ENCODE measurements around the gene CYP4X1. TPM values are rescaled to one million over a fixed set of nuclear protein-coding genes. Genes with fewer than 3 reads are reported as not detected.

Gene CYP4X1
- total RNA-seq, 1 experiment from 2014 or later: not detected

GRCh38 chr1:46983166-46983829, 40.2 kb upstream of the CYP4X1 start:
- DNase-seq (ENCODE audit: low read depth, low spot score) (no peak), ATAC-seq (no peak)
- Histone ChIP-seq H3K27ac (ENCODE audit: low read depth, low read length) (no peak overlapping the region), H3K4me2 (ENCODE audit: low read length) (no peak overlapping the region), H3K79me2 (ENCODE audit: insufficient read depth, low read length) (no peaks in the 10 kb centered on the region), H3K9ac (ENCODE audit: low read length) (no peak overlapping the region), H4K20me1 (ENCODE audit: insufficient read depth) (no peaks in the 10 kb centered on the region), H3K27me3 (ENCODE audit: insufficient read depth, low read length) (peaks cover 27% of the 10 kb centered on the region; the same call in 1 of the 2 replicates), H3K36me3 (ENCODE audit: control insufficient read depth in 1 of 2, insufficient read depth in 2 of 2, low read length in 2 of 2) (no peaks in the 10 kb centered on the region), H2AFZ (ENCODE audit: low read depth, low read length, poor library complexity, severe bottlenecking) (no peak overlapping the region), H3K4me3 (replicated peaks in 1 of 2; ENCODE audit: low read depth in 1 of 2, low read length in 2 of 2) (no peak overlapping the region), H3K9me3 (ENCODE audit: control insufficient read depth in 1 of 2, insufficient read depth in 1 of 2, low read depth in 1 of 2, low read length in 2 of 2) (no peaks in the 10 kb centered on the region), H3K4me1 (ENCODE audit: control insufficient read depth in 1 of 2, insufficient read depth in 2 of 2, low read length in 2 of 2) (no peaks in the 10 kb centered on the region), H3K9me2 (ENCODE audit: insufficient read depth) (no peaks in the 10 kb centered on the region)
- no peak for TF ChIP-seq SRF (IDR thresholded peaks at IDR 0.05; ENCODE audit: low read depth)
- no peak for TF ChIP-seq CBX3 (IDR thresholded peaks at IDR 0.05; ENCODE audit: low read depth)
- TF ChIP-seq, protein P1, sequence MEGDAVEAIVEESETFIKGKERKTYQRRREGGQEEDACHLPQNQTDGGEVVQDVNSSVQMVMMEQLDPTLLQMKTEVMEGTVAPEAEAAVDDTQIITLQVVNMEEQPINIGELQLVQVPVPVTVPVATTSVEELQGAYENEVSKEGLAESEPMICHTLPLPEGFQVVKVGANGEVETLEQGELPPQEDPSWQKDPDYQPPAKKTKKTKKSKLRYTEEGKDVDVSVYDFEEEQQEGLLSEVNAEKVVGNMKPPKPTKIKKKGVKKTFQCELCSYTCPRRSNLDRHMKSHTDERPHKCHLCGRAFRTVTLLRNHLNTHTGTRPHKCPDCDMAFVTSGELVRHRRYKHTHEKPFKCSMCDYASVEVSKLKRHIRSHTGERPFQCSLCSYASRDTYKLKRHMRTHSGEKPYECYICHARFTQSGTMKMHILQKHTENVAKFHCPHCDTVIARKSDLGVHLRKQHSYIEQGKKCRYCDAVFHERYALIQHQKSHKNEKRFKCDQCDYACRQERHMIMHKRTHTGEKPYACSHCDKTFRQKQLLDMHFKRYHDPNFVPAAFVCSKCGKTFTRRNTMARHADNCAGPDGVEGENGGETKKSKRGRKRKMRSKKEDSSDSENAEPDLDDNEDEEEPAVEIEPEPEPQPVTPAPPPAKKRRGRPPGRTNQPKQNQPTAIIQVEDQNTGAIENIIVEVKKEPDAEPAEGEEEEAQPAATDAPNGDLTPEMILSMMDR (IDR thresholded peaks at IDR 0.05 in 2 of 3, conservative IDR thresholded peaks at IDR 0.05 in 1 of 3; ENCODE audit: borderline replicate concordance in 1 of 3, insufficient read depth in 1 of 3, low read depth in 2 of 3, low read length in 2 of 3): no peak
- TF ChIP-seq POLR2A (IDR thresholded peaks at IDR 0.05; ENCODE audit: borderline replicate concordance, extremely low read depth, insufficient read depth, insufficient read length): no peak
- no peak for TF ChIP-seq JUND (IDR thresholded peaks at IDR 0.05)
- TF ChIP-seq SP1 (IDR thresholded peaks at IDR 0.05; ENCODE audit: low read depth): no peak
- TF ChIP-seq ZNF274 (IDR thresholded peaks at IDR 0.05; ENCODE audit: low read depth, low read length): no peak
- no peak for TF ChIP-seq SIN3A (IDR thresholded peaks at IDR 0.05; ENCODE audit: low read depth)
- ChIA-PET CTCF (no interaction called here), RAD21 (ENCODE audit: low non-redundant PET in 1 of 2, low total read pairs in 2 of 2, uncharacterized antibody in 2 of 2, unreplicated experiment in 2 of 2) (no interaction called here), POLR2A (no interaction called here)
- intact Hi-C loops (cut with micrococcal nuclease): no loop called here
- no TSS peak for BruUV-seq (replicated peaks)
